BLaER1 (cell line): ENCODE results near the gene LMOD3.
A peak's percentile ranks its signal among the peaks of the same experiment; 100 is the strongest.

Experiments
- H3K27ac ChIP-seq: shearing (Covaris generic); formaldehyde crosslinking; 2 replicates; pipeline ENCODE4 v1.8.1; 2022
- H3K27me3 ChIP-seq: shearing (Covaris generic); formaldehyde crosslinking; 2 replicates; pipeline ENCODE4 v1.8.1; 2022
- H3K36me3 ChIP-seq: shearing (Covaris generic); formaldehyde crosslinking; 2 replicates; pipeline ENCODE4 v1.8.1; 2022
- H3K4me1 ChIP-seq: shearing (Covaris generic); formaldehyde crosslinking; 2 replicates; pipeline ENCODE4 v1.8.1; 2022
- H3K4me2 ChIP-seq: shearing (Covaris generic); formaldehyde crosslinking; 2 replicates; pipeline ENCODE4 v1.8.1; 2022
- H3K4me3 ChIP-seq: shearing (Covaris generic); formaldehyde crosslinking; 2 replicates; pipeline ENCODE4 v1.8.1; 2022
- H3K9ac ChIP-seq: shearing (Covaris generic); formaldehyde crosslinking; 2 replicates; pipeline ENCODE4 v1.8.1; 2022
- H3K9me3 ChIP-seq: shearing (Covaris generic); formaldehyde crosslinking; 2 replicates; pipeline ENCODE4 v1.8.1; 2022
- H4K20me1 ChIP-seq: shearing (Covaris generic); formaldehyde crosslinking; 2 replicates; pipeline ENCODE4 v1.8.1; 2022
- Cebpa-rat ChIP-seq: shearing (Covaris generic); IDR thresholded peaks from 2 replicates; pipeline ENCODE4 v1.8.1; 2022

Gene LMOD3

DNA sequence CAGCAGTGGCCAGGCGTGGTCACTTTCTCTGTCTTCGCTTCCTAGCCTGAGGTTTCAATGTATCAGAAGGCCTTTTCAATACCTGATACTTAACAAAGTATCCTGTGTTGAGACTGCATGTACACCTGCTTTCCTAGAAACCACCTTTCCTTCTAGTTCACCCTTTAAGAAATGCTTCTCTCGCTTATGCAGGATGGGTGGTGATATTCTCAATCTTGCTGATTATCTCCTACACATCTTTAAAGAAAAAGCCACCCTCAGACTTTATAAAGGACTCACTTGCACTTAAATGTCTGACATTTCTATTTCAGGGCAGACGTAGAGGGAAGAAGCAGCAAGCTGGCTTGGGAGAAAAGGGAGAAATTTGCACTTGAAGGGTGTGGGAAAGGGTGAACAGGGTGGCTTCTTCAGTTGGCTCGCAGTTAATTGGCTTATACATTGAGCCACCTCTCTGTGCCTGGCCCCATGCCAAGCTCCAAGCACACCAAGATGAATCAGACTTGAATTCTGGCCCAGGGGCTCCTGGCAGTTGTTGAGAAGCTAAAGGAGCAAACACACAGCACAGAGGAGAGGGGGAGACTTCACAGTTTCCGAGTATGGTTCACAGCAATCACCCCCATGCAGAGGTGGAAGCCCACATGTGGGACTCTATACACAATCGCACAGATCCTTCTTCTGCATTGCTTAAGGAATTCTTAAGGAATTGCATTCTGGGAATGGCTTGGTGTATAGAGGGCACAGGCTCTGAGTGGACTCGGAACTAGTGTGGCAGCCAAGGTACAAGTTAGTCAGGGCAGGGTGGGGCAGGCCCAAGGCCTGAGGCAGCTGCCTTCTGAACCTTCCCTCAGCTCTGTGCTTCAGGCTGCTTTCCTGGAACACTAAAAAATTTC, 36.3 kb downstream of the LMOD3 start:
- Histone ChIP-seq H3K9ac (peak overlapping the region; percentile 85), H3K27me3 (no peaks in the 10 kb centered on the region), H3K36me3 (peaks cover 13% of the 10 kb centered on the region; the same call in 1 of the 2 replicates), H3K4me3 (peak overlapping the region; percentile 92), H3K4me2 (peak overlapping the region; percentile 87), H3K9me3 (no peaks in the 10 kb centered on the region), H3K4me1 (peaks cover 83% of the 10 kb centered on the region), H3K27ac (peak overlapping the region; percentile 68), H4K20me1 (no peaks in the 10 kb centered on the region)
- no peak for TF ChIP-seq Cebpa-rat

DNA sequence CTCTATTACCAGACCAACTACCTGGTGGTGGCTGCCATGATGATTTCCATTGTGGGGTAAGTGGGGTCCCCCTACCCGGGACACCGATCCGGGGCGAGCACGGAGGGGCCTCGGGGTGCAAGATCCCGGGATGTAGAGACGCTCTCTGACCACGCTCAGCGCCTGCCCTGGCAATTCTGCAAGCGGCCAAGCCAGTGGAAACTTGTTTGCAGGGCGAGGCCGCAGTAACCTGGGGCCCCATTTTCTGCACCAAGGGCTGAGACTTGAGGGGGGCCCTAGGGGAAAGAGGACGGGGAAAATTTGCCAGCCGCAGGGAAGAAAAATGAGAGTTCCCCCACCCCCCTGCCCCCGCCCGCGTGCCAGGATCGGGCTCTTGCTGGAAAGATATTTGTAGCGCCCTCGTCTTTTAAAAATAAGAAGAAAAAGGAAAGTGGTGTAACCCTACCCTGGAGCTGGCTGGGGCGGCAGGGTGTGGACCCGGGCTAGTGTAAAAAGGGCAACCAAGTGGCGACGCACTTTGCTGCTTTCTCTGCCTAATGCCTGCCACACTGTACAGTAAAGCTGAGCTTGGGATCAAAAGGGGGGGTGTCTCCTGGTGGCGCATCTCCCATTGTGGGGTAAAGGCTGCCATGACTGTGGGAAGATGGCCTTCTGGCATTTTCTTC, 37.1 kb downstream of the LMOD3 start:
- Histone ChIP-seq H3K27me3 (no peaks in the 10 kb centered on the region), H3K4me3 (peak overlapping the region; percentile 92), H4K20me1 (no peaks in the 10 kb centered on the region), H3K4me2 (peak overlapping the region; percentile 87), H3K27ac (peak overlapping the region; percentile 68), H3K9ac (peak overlapping the region; percentile 85), H3K36me3 (peaks cover 11% of the 10 kb centered on the region; the same call in 1 of the 2 replicates), H3K9me3 (no peaks in the 10 kb centered on the region), H3K4me1 (peaks cover 83% of the 10 kb centered on the region)
- TF ChIP-seq Cebpa-rat: no peak

DNA sequence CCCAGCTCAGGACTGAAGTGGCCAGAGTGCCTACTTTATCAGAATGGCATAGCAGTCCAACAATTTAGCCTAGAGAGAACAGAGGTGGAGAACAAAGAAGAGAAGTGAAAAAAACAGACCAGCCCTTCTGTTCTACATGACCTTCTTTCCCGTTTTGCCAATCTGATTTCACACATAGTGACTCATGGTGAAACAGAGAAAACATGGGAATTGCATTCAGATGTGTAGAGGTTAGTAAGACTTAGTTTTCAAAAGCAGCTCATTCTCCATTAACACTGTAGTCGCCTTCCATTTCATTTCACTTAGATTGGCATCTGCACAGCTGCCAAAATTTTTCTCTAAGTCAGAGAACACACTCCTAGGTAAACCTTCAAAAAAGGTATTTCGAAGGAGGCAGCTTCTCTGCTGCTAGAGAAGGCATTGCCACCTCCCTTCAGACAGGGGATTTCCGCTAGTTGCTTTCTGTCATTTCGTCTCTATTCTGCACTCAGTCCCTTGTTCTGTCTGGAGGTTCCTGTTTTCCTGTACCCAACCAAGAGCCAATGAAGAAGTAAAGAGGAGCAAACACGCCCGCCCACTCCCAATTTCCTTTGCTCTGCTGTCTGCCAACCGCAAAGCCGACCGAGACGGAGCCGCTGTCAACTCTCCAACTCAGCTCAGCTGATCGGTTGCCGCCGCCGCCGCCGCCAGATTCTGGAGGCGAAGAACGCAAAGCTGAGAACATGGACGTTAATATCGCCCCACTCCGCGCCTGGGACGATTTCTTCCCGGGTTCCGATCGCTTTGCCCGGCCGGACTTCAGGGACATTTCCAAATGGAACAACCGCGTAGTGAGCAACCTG, 37.8 kb downstream of the LMOD3 start, which contains the start of gene ARL6IP5:
Gene ARL6IP5 (plus strand): TSS at position 612 of the 842 bp plus-strand sequence. CDS start 111 bp downstream, at position 723.
- peaks cover 4% of the 10 kb centered on the region; the same call in 1 of the 2 replicates for H3K36me3 ChIP-seq
- H3K27me3 ChIP-seq: no peaks in the 10 kb centered on the region
- peak within 1 kb of the TSS; percentile 87 for H3K4me2 ChIP-seq
- peak within 1 kb of the TSS; percentile 68 for H3K27ac ChIP-seq
- peak within 1 kb of the TSS; percentile 85 for H3K9ac ChIP-seq
- H3K4me3 ChIP-seq: peak within 1 kb of the TSS; percentile 92
- no peak for TF ChIP-seq Cebpa-rat
- H3K4me1 ChIP-seq: peaks cover 78% of the 10 kb centered on the region
- H3K9me3 ChIP-seq: no peaks in the 10 kb centered on the region
- peaks cover 3% of the 10 kb centered on the region for H4K20me1 ChIP-seq

DNA sequence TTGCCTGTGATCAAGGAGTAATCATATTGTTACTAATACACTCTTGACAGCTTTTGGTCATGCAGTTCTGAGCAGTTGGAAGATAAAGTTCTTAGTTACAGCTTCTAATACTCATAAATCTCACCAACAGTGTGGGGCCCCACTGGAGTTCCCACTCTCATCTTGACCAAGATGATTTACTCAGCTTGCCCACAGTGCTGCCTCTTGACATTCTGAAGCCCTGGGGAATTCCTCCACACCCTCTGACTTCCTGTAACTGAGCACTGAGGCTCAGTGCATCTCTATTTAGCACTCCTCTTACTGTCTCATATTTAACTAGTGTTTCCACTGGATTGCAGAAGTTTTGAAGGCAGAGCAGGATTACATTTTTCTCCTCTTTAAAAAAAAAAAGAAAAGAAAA, 39.6 kb downstream of the LMOD3 start:
- Histone ChIP-seq H3K27ac (peak overlapping the region; percentile 50), H3K4me3 (peak overlapping the region; percentile 30; the same call in 1 of the 2 replicates), H3K36me3 (no peaks in the 10 kb centered on the region), H3K27me3 (no peaks in the 10 kb centered on the region), H4K20me1 (peaks cover 16% of the 10 kb centered on the region), H3K9me3 (no peaks in the 10 kb centered on the region), H3K9ac (peak overlapping the region; percentile 45; the same call in 1 of the 2 replicates), H3K4me1 (peaks cover 79% of the 10 kb centered on the region), H3K4me2 (peak overlapping the region; percentile 87)
- no peak for TF ChIP-seq Cebpa-rat

- H4K20me1 ChIP-seq: peaks cover 16% of the 10 kb centered on the region
- peak overlapping the region; percentile 45 for H3K9ac ChIP-seq
- peak overlapping the region; percentile 50 for H3K27ac ChIP-seq
- peak overlapping the region; percentile 87 for H3K4me2 ChIP-seq
- no peaks in the 10 kb centered on the region for H3K9me3 ChIP-seq
- peak overlapping the region; percentile 30; the same call in 1 of the 2 replicates for H3K4me3 ChIP-seq
- TF ChIP-seq Cebpa-rat: no peak
- peaks cover 77% of the 10 kb centered on the region for H3K4me1 ChIP-seq
- H3K27me3 ChIP-seq: no peaks in the 10 kb centered on the region
- H3K36me3 ChIP-seq: no peaks in the 10 kb centered on the region
Observed at GRCh38 chr3:69082361-69082760, 40.0 kb downstream of the LMOD3 start.

DNA sequence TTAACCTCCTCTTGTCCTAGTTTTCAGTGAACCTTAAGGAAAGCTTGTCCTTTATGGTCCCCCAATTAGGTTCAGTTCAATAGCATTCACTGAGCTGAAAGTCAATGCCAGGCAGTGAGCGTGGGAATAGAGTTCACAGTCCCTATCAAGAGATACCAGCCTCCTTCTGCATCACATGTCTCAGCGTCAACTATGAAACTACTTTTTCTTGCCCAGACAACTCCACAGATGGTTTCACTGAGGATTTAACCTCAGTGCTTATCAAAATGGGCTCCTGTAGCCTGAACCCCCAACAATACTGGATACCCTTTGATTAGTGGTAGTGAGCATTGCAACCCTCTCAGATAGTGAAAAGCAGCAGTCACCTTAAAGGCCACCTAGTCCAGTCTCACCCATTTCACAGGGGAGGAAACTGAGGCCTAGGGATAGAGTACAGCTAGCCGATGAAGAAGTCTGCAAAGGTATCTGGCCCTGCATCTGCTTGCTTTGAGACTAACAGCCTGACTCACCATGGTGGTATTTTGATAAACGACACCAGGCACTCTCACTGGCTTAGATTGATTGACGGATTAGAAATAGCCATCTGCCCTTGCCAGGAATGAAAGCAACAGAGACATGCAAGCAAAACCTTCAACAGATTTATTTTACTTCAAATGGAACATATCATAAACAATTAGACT, 40.7 kb downstream of the LMOD3 start:
- H3K9ac ChIP-seq: peak overlapping the region; percentile 45
- H3K4me3 ChIP-seq: no peak overlapping the region
- H3K36me3 ChIP-seq: peaks cover under 1% of the 10 kb centered on the region; the same call in 1 of the 2 replicates
- TF ChIP-seq Cebpa-rat: no peak
- peak overlapping the region; percentile 87 for H3K4me2 ChIP-seq
- H3K27ac ChIP-seq: peak overlapping the region; percentile 50
- peaks cover 16% of the 10 kb centered on the region for H4K20me1 ChIP-seq
- no peaks in the 10 kb centered on the region for H3K27me3 ChIP-seq
- peaks cover 71% of the 10 kb centered on the region for H3K4me1 ChIP-seq
- no peaks in the 10 kb centered on the region for H3K9me3 ChIP-seq

GRCh38 chr3:69080233-69080920, 42.0 kb downstream of the LMOD3 start, which contains the start of gene UBA3:
TSS of gene UBA3 (minus strand) at chr3:69080365. CDS start at chr3:69080353, 12 bp downstream.
- peaks cover 16% of the 10 kb centered on the region for H4K20me1 ChIP-seq
- peak within 1 kb of the TSS; percentile 97 for H3K4me2 ChIP-seq
- no peaks in the 10 kb centered on the region for H3K27me3 ChIP-seq
- no peak for TF ChIP-seq Cebpa-rat
- H3K9ac ChIP-seq: peak within 1 kb of the TSS; percentile 95
- peak within 1 kb of the TSS; percentile 89 for H3K4me3 ChIP-seq
- H3K9me3 ChIP-seq: no peaks in the 10 kb centered on the region
- peak within 1 kb of the TSS; percentile 93 for H3K27ac ChIP-seq
- H3K36me3 ChIP-seq: peaks cover 13% of the 10 kb centered on the region
- peaks cover 62% of the 10 kb centered on the region for H3K4me1 ChIP-seq
